ENCODE results near the gene FTH1.
"Not testable (repeated sequence)": the region's sequence is repeated elsewhere in the genome, so short reads cannot be mapped to it uniquely, and the experiment has no call there.

FTH1 gene

GRCh38 chr11:61968758-61969390 is 1.4 kb upstream of the FTH1 start:
- Histone ChIP-seq H3K36me3 (ENCODE audit: control insufficient read depth, low read length) (peaks cover 31% of the 10 kb centered on the region), H4K20me1 (ENCODE audit: control insufficient read depth, insufficient read depth, low read depth, low read length) (peaks cover 24% of the 10 kb centered on the region), H3K27me3 (ENCODE audit: control insufficient read depth, low read length) (no peaks in the 10 kb centered on the region), H3K9me3 (ENCODE audit: control insufficient read depth, insufficient read depth, low read length) (no peaks in the 10 kb centered on the region), H3K9me2 (replicated peaks; ENCODE audit: control insufficient read depth, low read length) (no peaks in the 10 kb centered on the region), H3F3A (ENCODE audit: control insufficient read depth, insufficient read depth) (peaks cover 25% of the 10 kb centered on the region), H3K27ac (ENCODE audit: low read depth, low read length) (no peak overlapping the region), H3K79me2 (ENCODE audit: control insufficient read depth, low read length) (peaks cover 26% of the 10 kb centered on the region), H3K4me1 (ENCODE audit: control insufficient read depth, low read length) (peaks cover 75% of the 10 kb centered on the region), H3K4me3 (ENCODE audit: low read length) (peak overlapping the region; percentile 98), H3K4me2 (ENCODE audit: low read length) (peak overlapping the region; percentile 73)
- no peak for TF ChIP-seq CTCF (IDR thresholded peaks at IDR 0.05; ENCODE audit: low read depth, low read length, poor library complexity, severe bottlenecking)
- no peak for TF ChIP-seq EZH2phosphoT487 (IDR thresholded peaks at IDR 0.05; ENCODE audit: borderline replicate concordance, low read length)

DNA sequence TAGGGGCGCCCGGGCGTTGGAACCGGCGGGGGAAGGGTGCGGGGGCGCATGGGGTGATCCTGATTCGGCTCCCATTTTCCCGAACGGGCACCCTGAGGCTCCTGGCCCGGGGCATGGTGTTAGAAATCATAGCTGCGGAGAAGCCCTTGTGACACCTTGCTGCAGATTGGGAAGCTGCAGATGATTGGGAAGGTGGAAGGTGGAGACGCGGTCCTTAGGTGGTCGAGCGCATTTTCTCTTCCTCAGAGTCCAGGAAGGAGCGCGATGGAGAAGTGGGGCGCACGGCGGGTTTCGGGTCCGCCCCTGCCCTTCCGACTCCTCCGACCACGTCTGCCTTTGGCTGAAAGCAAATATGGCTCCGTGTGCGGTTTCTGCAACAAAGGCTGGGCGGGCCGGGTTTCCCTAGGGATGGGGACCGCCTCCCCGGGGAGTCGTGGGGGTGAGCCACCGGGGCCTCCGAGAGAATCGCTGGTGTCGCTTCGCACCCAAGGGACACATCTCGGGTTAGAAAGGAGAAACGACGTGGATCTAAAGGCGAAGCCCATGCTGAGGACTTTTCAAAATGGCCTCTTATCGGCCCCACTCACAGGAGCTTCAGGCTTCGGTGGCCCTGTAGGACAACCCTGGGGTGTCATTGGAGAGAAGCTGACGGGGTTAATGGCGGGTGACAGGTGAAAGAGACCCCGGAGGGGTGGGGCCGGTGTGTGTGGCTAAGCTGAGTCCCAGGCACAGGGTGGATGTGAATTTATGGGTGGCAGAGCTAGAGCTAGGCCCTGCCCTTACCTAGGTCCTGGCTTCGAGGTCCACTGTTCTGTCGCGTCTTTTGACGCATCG is 707 bp upstream of the FTH1 start:
- TF ChIP-seq EZH2phosphoT487 (IDR thresholded peaks at IDR 0.05; ENCODE audit: borderline replicate concordance, low read length), result no peak
- TF ChIP-seq CTCF (IDR thresholded peaks at IDR 0.05; ENCODE audit: low read depth, low read length, poor library complexity, severe bottlenecking), result no peak
- H3K4me1 ChIP-seq (ENCODE audit: control insufficient read depth, low read length), result peaks cover 79% of the 10 kb centered on the region

GRCh38 chr11:61966734-61967115 is 709 bp downstream of the FTH1 start:
- H3K4me2 ChIP-seq (ENCODE audit: low read length), result peak overlapping the region; percentile 73
- peak overlapping the region; percentile 98 for H3K4me3 ChIP-seq (ENCODE audit: low read length)
- peaks cover 37% of the 10 kb centered on the region for H4K20me1 ChIP-seq (ENCODE audit: control insufficient read depth, insufficient read depth, low read depth, low read length)
- peaks cover 26% of the 10 kb centered on the region for H3K79me2 ChIP-seq (ENCODE audit: control insufficient read depth, low read length)
- no peaks in the 10 kb centered on the region for H3K27me3 ChIP-seq (ENCODE audit: control insufficient read depth, low read length)
- H3K9me2 ChIP-seq (replicated peaks; ENCODE audit: control insufficient read depth, low read length), result no peaks in the 10 kb centered on the region
- H3K27ac ChIP-seq (ENCODE audit: low read depth, low read length), result peak overlapping the region; percentile 74
- peaks cover 70% of the 10 kb centered on the region for H3K4me1 ChIP-seq (ENCODE audit: control insufficient read depth, low read length)
- H3K36me3 ChIP-seq (ENCODE audit: control insufficient read depth, low read length), result peaks cover 46% of the 10 kb centered on the region
- no peaks in the 10 kb centered on the region for H3K9me3 ChIP-seq (ENCODE audit: control insufficient read depth, insufficient read depth, low read length)
- peaks cover 27% of the 10 kb centered on the region for H3F3A ChIP-seq (ENCODE audit: control insufficient read depth, insufficient read depth)
- TF ChIP-seq EZH2phosphoT487 (IDR thresholded peaks at IDR 0.05; ENCODE audit: borderline replicate concordance, low read length) (no peak), CTCF (IDR thresholded peaks at IDR 0.05; ENCODE audit: low read depth, low read length, poor library complexity, severe bottlenecking) (no peak)

More for the DNA sequence above, 707 bp upstream of the FTH1 start:
- Histone ChIP-seq H3K4me2 (ENCODE audit: low read length) (peak overlapping the region; percentile 73), H3F3A (ENCODE audit: control insufficient read depth, insufficient read depth) (peaks cover 30% of the 10 kb centered on the region), H3K9me3 (ENCODE audit: control insufficient read depth, insufficient read depth, low read length) (no peaks in the 10 kb centered on the region), H3K27ac (ENCODE audit: low read depth, low read length) (peak overlapping the region; percentile 74), H3K79me2 (ENCODE audit: control insufficient read depth, low read length) (peaks cover 26% of the 10 kb centered on the region), H3K27me3 (ENCODE audit: control insufficient read depth, low read length) (no peaks in the 10 kb centered on the region), H3K9me2 (replicated peaks; ENCODE audit: control insufficient read depth, low read length) (no peaks in the 10 kb centered on the region), H4K20me1 (ENCODE audit: control insufficient read depth, insufficient read depth, low read depth, low read length) (peaks cover 26% of the 10 kb centered on the region), H3K4me3 (ENCODE audit: low read length) (peak overlapping the region; percentile 98), H3K36me3 (ENCODE audit: control insufficient read depth, low read length) (peaks cover 39% of the 10 kb centered on the region)

DNA sequence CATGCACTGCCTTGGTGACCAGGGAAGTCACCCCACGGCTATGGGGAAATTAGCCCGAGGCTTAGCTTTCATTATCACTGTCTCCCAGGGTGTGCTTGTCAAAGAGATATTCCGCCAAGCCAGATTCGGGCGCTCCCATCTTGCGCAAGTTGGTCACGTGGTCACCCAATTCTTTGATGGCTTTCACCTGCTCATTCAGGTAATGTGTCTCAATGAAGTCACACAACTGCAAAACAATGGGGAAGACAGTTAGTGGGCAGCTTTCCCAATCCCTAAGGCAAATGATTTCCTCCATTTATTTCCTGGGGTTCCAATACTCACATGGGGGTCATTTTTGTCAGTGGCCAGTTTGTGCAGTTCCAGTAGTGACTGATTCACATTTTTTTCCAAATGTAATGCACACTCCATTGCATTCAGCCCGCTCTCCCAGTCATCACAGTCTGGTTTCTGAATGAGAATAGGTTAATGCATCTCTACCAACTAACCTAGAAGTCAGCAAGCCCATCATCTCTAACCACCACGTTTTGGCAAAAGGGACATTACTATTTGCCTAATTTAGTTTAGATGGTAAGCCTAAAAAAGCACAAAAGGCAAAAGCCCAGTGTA is 2.7 kb downstream of the FTH1 start:
- Histone ChIP-seq H3K36me3 (ENCODE audit: control insufficient read depth, low read length) (peaks cover 46% of the 10 kb centered on the region), H4K20me1 (ENCODE audit: control insufficient read depth, insufficient read depth, low read depth, low read length) (peaks cover 37% of the 10 kb centered on the region), H3F3A (ENCODE audit: control insufficient read depth, insufficient read depth) (peaks cover 21% of the 10 kb centered on the region), H3K4me3 (ENCODE audit: low read length) (peak overlapping the region; percentile 98), H3K79me2 (ENCODE audit: control insufficient read depth, low read length) (peaks cover 26% of the 10 kb centered on the region), H3K4me2 (ENCODE audit: low read length) (peak overlapping the region; percentile 73), H3K4me1 (ENCODE audit: control insufficient read depth, low read length) (peaks cover 50% of the 10 kb centered on the region)
- not testable (repeated sequence) for H3K27me3 ChIP-seq (ENCODE audit: control insufficient read depth, low read length); H3K9me2 ChIP-seq (replicated peaks; ENCODE audit: control insufficient read depth, low read length); H3K27ac ChIP-seq (ENCODE audit: low read depth, low read length); H3K9me3 ChIP-seq (ENCODE audit: control insufficient read depth, insufficient read depth, low read length)

All from DOHH2 (cell line).